ENCODE data around the gene P2RY8.

The P2RY8 gene

GRCh38 chrX:1502241-1502640 lies 34.7 kb downstream of the P2RY8 start:
- TF ChIP-seq CTCF (IDR thresholded peaks at IDR 0.05; ENCODE audit: control extremely low read depth, extremely low read depth, low read depth, missing control alignments) = no peak

GRCh38 chrX:1500701-1501624 lies 36.0 kb downstream of the P2RY8 start:
- peak; percentile 59 for DNase-seq (ENCODE audit: extremely low spot score)
- POLR2A ChIA-PET = no interaction called here
- CTCF ChIA-PET = no interaction called here
- no peak for TF ChIP-seq CTCF (IDR thresholded peaks at IDR 0.05; ENCODE audit: control extremely low read depth, extremely low read depth, low read depth, missing control alignments)

More at GRCh38 chrX:1502241-1502640, 34.7 kb downstream of the P2RY8 start:
- DNase-seq (ENCODE audit: extremely low spot score) = peak; percentile 77
- ChIA-PET CTCF (no interaction called here), POLR2A (no interaction called here)

GRCh38 chrX:1496076-1496475 lies 40.9 kb downstream of the P2RY8 start:
- POLR2A ChIA-PET = no interaction called here
- no peak for TF ChIP-seq CTCF (IDR thresholded peaks at IDR 0.05; ENCODE audit: control extremely low read depth, extremely low read depth, low read depth, missing control alignments)
- no peak for DNase-seq (ENCODE audit: extremely low spot score)
- CTCF ChIA-PET = no interaction called here

- ChIA-PET POLR2A (no interaction called here), CTCF (no interaction called here)
- peak; percentile 53 for DNase-seq (ENCODE audit: extremely low spot score)
- TF ChIP-seq CTCF (IDR thresholded peaks at IDR 0.05; ENCODE audit: control extremely low read depth, extremely low read depth, low read depth, missing control alignments) = no peak
These were observed 43.0 kb downstream of the P2RY8 start for GRCh38 chrX:1493877-1494510.

GRCh38 chrX:1493412-1493811 lies 43.6 kb downstream of the P2RY8 start:
- ChIA-PET CTCF (no interaction called here), POLR2A (no interaction called here)
- no peak for TF ChIP-seq CTCF (IDR thresholded peaks at IDR 0.05; ENCODE audit: control extremely low read depth, extremely low read depth, low read depth, missing control alignments)
- no peak for DNase-seq (ENCODE audit: extremely low spot score)

GRCh38 chrX:1492421-1493012 lies 44.5 kb downstream of the P2RY8 start:
- CTCF ChIA-PET = no interaction called here
- DNase-seq (ENCODE audit: extremely low spot score) = no peak
- POLR2A ChIA-PET = no interaction called here
- TF ChIP-seq CTCF (IDR thresholded peaks at IDR 0.05; ENCODE audit: control extremely low read depth, extremely low read depth, low read depth, missing control alignments) = no peak

Measured in GM10248 (cell line).